Panc1 (cell line): Measurements from ENCODE around the gene NOVA2. TPM values are rescaled to one million over a fixed set of nuclear protein-coding genes. Genes with fewer than 3 reads are reported as not detected.

Experiments
- ATAC-seq: fragments of 200-7000 bp; cut with Tn5 transposase; 2 replicates; pipeline ENCODE4 v1.9.1; 2020; ENCODE audit warnings: mild to moderate bottlenecking, moderate library complexity
- BruUV-seq: library from RNA; stranded (reverse); fragments of 400-500 nt; replicated peaks from 2 replicates; lab custom pipeline; 2021; lab: Mats Ljungman, UMichigan
- CTCF ChIA-PET: fragments of 300-600 bp; sonication (Branson Sonifier 250); formaldehyde crosslinking; loops from one replicate; lab custom pipeline; 2022; ENCODE audit warnings: antibody characterized with exemption; lab: Charles Lee
- POLR2A ChIA-PET: fragments of 300-600 bp; sonication (Branson Sonifier 250); formaldehyde crosslinking; loops from one replicate; lab custom pipeline; 2022; ENCODE audit warnings: antibody characterized with exemption; lab: Charles Lee
- DNase-seq: peaks from one replicate; pipeline ENCODE4 v3.0.0-alpha.2; 2010; ENCODE audit warnings: low read depth, low spot score
- H3K27ac ChIP-seq: 2 replicates; pipeline ENCODE4 v1.5.1; 2011; ENCODE audit warnings: mild to moderate bottlenecking, low read length, inconsistent platforms
- H3K27me3 ChIP-seq: fragments of 200-500 bp; sonication (Bioruptor generic); 2 replicates; pipeline ENCODE4 v1.6.0; 2014; ENCODE audit warnings: low read length, inconsistent platforms; ENCODE audit not compliant: control insufficient read depth, insufficient read depth
- H3K36me3 ChIP-seq: fragments of 200-500 bp; sonication (Bioruptor generic); 2 replicates; pipeline ENCODE4 v1.5.1; 2014; ENCODE audit warnings: inconsistent platforms, mild to moderate bottlenecking, low read length, moderate library complexity; ENCODE audit not compliant: control insufficient read depth, insufficient read depth
- H3K4me1 ChIP-seq: 2 replicates; pipeline ENCODE4 v1.5.1; 2011; ENCODE audit warnings: inconsistent platforms, mild to moderate bottlenecking, low read length, moderate library complexity; ENCODE audit not compliant: control insufficient read depth, insufficient read depth
- H3K4me3 ChIP-seq, 2 experiments: 2 replicates each; pipeline ENCODE4 v1.5.1; 2011 to 2012; ENCODE audit warnings: low read depth in 2 of 2, low read length in 2 of 2, mild to moderate bottlenecking in 2 of 2, inconsistent platforms in 1 of 2, moderate library complexity in 1 of 2
- H3K9me3 ChIP-seq: fragments of 200-500 bp; sonication (Bioruptor generic); 2 replicates; pipeline ENCODE4 v1.5.1; 2014; ENCODE audit warnings: low read depth, mild to moderate bottlenecking, inconsistent platforms, low read length, moderate library complexity; ENCODE audit not compliant: control insufficient read depth, insufficient read depth
- POLR2AphosphoS5 ChIP-seq: IDR thresholded peaks from 2 replicates; pipeline ENCODE4 v1.6.1; 2012; ENCODE audit warnings: mild to moderate bottlenecking, low read depth, low read length, moderate library complexity
- REST ChIP-seq, 2 experiments: IDR thresholded peaks; 2 replicates each; pipeline ENCODE4 v1.6.1; 2011 to 2012; ENCODE audit warnings: low read depth in 2 of 2, control low read depth in 1 of 2, low read length in 1 of 2, mild to moderate bottlenecking in 1 of 2, moderate library complexity in 1 of 2; ENCODE audit not compliant: insufficient read depth in 1 of 2
- SIN3A ChIP-seq: IDR thresholded peaks from 2 replicates; pipeline ENCODE4 v1.6.1; 2012; ENCODE audit warnings: low read depth, mild to moderate bottlenecking, low read length, moderate library complexity, borderline replicate concordance; ENCODE audit not compliant: insufficient read depth
- TCF7L2 ChIP-seq: IDR thresholded peaks from 2 replicates; pipeline ENCODE4 v1.6.1; 2011; ENCODE audit warnings: mild to moderate bottlenecking, low read depth, low read length, inconsistent platforms
- in situ Hi-C: cut with HindIII; loops from 2 replicates; pipeline ENCODE4 v1.10.0; 2016; ENCODE audit warnings: low sequenced_read_pairs, low pct_unique_long_range_greater_than_20kb
- intact Hi-C: fragments of 100-400 bp; cut with micrococcal nuclease; formaldehyde crosslinking; loops from one replicate; pipeline ENCODE4 v1.10.0; 2022; ENCODE audit not compliant: unreplicated experiment
- total RNA-seq: library from RNA; stranded (reverse); gene quantifications from one replicate; pipeline ENCODE4 v1.2.1, GENCODE V29; 2021; ENCODE audit not compliant: unreplicated experiment
- TF ChIP-seq, protein P1 (sequence below): fragments of 450-650 bp; IDR thresholded peaks from 2 replicates; pipeline ENCODE4 v1.5.1; 2017; ENCODE audit warnings: mild to moderate bottlenecking

Gene NOVA2
- total RNA-seq, 1 experiment from 2014 or later = 0.44 TPM

- intact Hi-C loops = no loop called here
- BruUV-seq = no TSS peak
- no peaks in the 10 kb centered on the region for H3K27me3 ChIP-seq
Observed at GRCh38 chr19:45902651-45903625, 70.7 kb downstream of the NOVA2 start.

More at GRCh38 chr19:45902651-45903625, 70.7 kb downstream of the NOVA2 start:
- peaks cover 2% of the 10 kb centered on the region; the same call in 1 of the 2 replicates for H3K36me3 ChIP-seq
- H3K4me1 ChIP-seq = peaks cover 3% of the 10 kb centered on the region
- CTCF ChIA-PET = interaction anchor here (0.6 to 1.2 kb wide), 4 partner anchors 17 to 635 kb away, joined by 3 to 4 read pairs (median 4); partner anchors contain the start of gene IRF2BP1
- H3K4me3 ChIP-seq = peak overlapping the region; percentile 70 to 82
- ATAC-seq (peak; percentile 93), DNase-seq (peak; percentile 75)
- H3K9me3 ChIP-seq = no peaks in the 10 kb centered on the region
- TF ChIP-seq, protein P1, sequence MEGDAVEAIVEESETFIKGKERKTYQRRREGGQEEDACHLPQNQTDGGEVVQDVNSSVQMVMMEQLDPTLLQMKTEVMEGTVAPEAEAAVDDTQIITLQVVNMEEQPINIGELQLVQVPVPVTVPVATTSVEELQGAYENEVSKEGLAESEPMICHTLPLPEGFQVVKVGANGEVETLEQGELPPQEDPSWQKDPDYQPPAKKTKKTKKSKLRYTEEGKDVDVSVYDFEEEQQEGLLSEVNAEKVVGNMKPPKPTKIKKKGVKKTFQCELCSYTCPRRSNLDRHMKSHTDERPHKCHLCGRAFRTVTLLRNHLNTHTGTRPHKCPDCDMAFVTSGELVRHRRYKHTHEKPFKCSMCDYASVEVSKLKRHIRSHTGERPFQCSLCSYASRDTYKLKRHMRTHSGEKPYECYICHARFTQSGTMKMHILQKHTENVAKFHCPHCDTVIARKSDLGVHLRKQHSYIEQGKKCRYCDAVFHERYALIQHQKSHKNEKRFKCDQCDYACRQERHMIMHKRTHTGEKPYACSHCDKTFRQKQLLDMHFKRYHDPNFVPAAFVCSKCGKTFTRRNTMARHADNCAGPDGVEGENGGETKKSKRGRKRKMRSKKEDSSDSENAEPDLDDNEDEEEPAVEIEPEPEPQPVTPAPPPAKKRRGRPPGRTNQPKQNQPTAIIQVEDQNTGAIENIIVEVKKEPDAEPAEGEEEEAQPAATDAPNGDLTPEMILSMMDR = no peak
- TF ChIP-seq SIN3A = no peak
- no peak for TF ChIP-seq TCF7L2
- peak in 1 of 2 experiments; percentile 27; a peak in 1 of 4 replicates for TF ChIP-seq REST (IDR thresholded peaks at IDR 0.05; ENCODE audit: insufficient read depth in 1 of 2, low read depth in 2 of 2, low read length in 1 of 2)
- TF ChIP-seq POLR2AphosphoS5 = peak; percentile 92
- POLR2A ChIA-PET = interaction anchor here (0.5 to 0.6 kb wide), 2 partner anchors 17 to 92 kb away, joined by 3 read pairs; partner anchors contain the start of genes CCDC61 and IRF2BP1
- peak overlapping the region; percentile 81 for H3K27ac ChIP-seq
- in situ Hi-C loops = no loop called here
